Stomach (tissue), 9 donors: ENCODE results near the gene GPBAR1. TPM values are rescaled to one million over a fixed set of nuclear protein-coding genes. Genes with fewer than 3 reads are reported as not detected.

ENCODE experiments used
- DNase-seq, 2 donors: peaks; one replicate each; pipeline versions ENCODE4 v3.0.0 to v3.0.0-alpha.2; 2013 to 2019
- H3K27ac ChIP-seq, 5 donors: fragments of 200-600 bp in 4 of 5; sonication (generic) in 4 of 5; one replicate each; pipeline ENCODE4 v1.5.1; 2013 to 2019; ENCODE audit warnings: mild to moderate bottlenecking in 1 of 5, moderate library complexity in 1 of 5
- H3K27me3 ChIP-seq, 3 donors: fragments of 200-600 bp; sonication (generic); one replicate each; pipeline ENCODE4 v1.5.1; 2017 to 2019; ENCODE audit warnings: mixed run types in 1 of 3
- H3K36me3 ChIP-seq, 4 donors: fragments of 200-600 bp; sonication (generic); 1 replicate in 3 of 4; 2 replicates in 1 of 4; pipeline ENCODE4 v1.5.1; 2016 to 2019
- H3K4me1 ChIP-seq, 4 donors: fragments of 200-600 bp; sonication (generic); one replicate each; pipeline ENCODE4 v1.5.1; 2016 to 2019
- H3K4me3 ChIP-seq, 4 donors: fragments of 200-600 bp; sonication (generic) in 3 of 4; one replicate each; pipeline ENCODE4 v1.5.1; 2016 to 2019; ENCODE audit warnings: mild to moderate bottlenecking in 1 of 4
- H3K9me3 ChIP-seq, 4 donors: fragments of 200-600 bp; sonication (generic); one replicate each; pipeline ENCODE4 v1.5.1; 2016 to 2019
- CTCF ChIP-seq, 7 experiments: fragments of 450-650 bp in 4 of 7; fragments of 200-600 bp in 3 of 7; sonication (generic) in 3 of 7; IDR thresholded peaks; one replicate each; pipeline ENCODE4 v1.5.1; 2016 to 2019; ENCODE audit warnings: antibody characterized with exemption in 7 of 7, control low read depth in 2 of 7, mild to moderate bottlenecking in 1 of 7
- EP300 ChIP-seq: sonication (generic); formaldehyde crosslinking; IDR thresholded peaks from one replicate; pipeline ENCODE4 v1.6.1; 2017; ENCODE audit warnings: antibody characterized with exemption
- POLR2A ChIP-seq, 4 donors: fragments of 450-650 bp; IDR thresholded peaks; one replicate each; pipeline ENCODE4 v1.6.1; 2016; ENCODE audit warnings: antibody characterized with exemption in 4 of 4, control low read depth in 2 of 4, mild to moderate bottlenecking in 1 of 4, moderate library complexity in 1 of 4
- POLR2AphosphoS5 ChIP-seq, 3 donors: sonication (generic); formaldehyde crosslinking; IDR thresholded peaks; one replicate each; pipeline ENCODE4 v1.6.1; 2016; ENCODE audit warnings: antibody characterized with exemption in 3 of 3
- WGBS, 5 donors: extraction: QIAGEN DNeasy Blood & Tissue Kit in 3 of 5; methylation state at CpG; one replicate each; pipeline versions ENCODE4 v1.1.5 to v1.1.7; 2013 to 2018; 5-methylcytosine and 5-hydroxymethylcytosine counted together
- intact Hi-C: fragments of 100-400 bp; cut with DNase I; formaldehyde crosslinking; loops from one replicate; pipeline ENCODE4 v1.15.1; 2023; ENCODE audit warnings: low total_unique reads
- polyA plus RNA-seq, 3 donors: library from polyadenylated mRNA; stranded (reverse); fragments of 200-250 nt; gene quantifications; one replicate each; pipeline ENCODE4 v1.2.3, GENCODE V29; 2013
- total RNA-seq, 5 donors: library from RNA; depleted of rRNA; stranded (reverse); fragments of >200 nt; gene quantifications; one replicate each; pipeline versions ENCODE4 v1.1.0 to v1.2.3, GENCODE V29; 2014 to 2016
- donor health status: healthy with polysubstance abuse.
- donor health status: Bipolar disorder and iron deficiency.
- donor health status: healthy.

GPBAR1 gene
- total and polyA plus RNA-seq, 8 donors, result 0.45 to 4.8 (median 2.2) TPM

- Histone ChIP-seq H3K27ac (peak overlapping the region; percentile 93 to 99 (median 98)), H3K9me3 (no peaks in the 10 kb centered on the region), H3K36me3 (peaks cover 0 to 13% (median 4%) of the 10 kb centered on the region in 4 donors), H3K4me1 (peaks cover 40 to 57% (median 53%) of the 10 kb centered on the region in 4 donors), H3K4me3 (peak overlapping the region; percentile 71 to 96 (median 94)), H3K27me3 (no peaks in the 10 kb centered on the region)
- 0 to 1% (median 1%) methylated on average over 12 to 47 of the region's 47 CpGs for WGBS, 5 donors
- TF ChIP-seq CTCF (IDR thresholded peaks at IDR 0.05), result no peak
- peak in 1 of 3 donors; percentile 26 for TF ChIP-seq POLR2AphosphoS5 (IDR thresholded peaks at IDR 0.05)
- DNase-seq, result peak; percentile 59 to 84
- intact Hi-C loops, result no loop called here
These were observed 43.2 kb upstream of the GPBAR1 start for GRCh38 chr2:218217360-218218267.

GRCh38 chr2:218218268-218219185 is 42.3 kb upstream of the GPBAR1 start:
- H3K27me3 ChIP-seq, result no peaks in the 10 kb centered on the region
- peak overlapping the region; percentile 54 to 99 (median 98) for H3K27ac ChIP-seq
- intact Hi-C loops, result no loop called here
- WGBS, 5 donors, result 4 to 7% (median 7%) methylated on average over 4 of the region's 4 CpGs
- DNase-seq, result peak in 1 of 2 donors; percentile 23
- H3K4me3 ChIP-seq, result peak overlapping the region; percentile 71 to 96 (median 94)
- H3K4me1 ChIP-seq, result peaks cover 45 to 66% (median 62%) of the 10 kb centered on the region in 4 donors
- TF ChIP-seq CTCF (IDR thresholded peaks at IDR 0.05) (no peak), EP300 (no peak), POLR2AphosphoS5 (IDR thresholded peaks at IDR 0.05) (no peak), POLR2A (IDR thresholded peaks at IDR 0.05) (no peak)
- no peaks in the 10 kb centered on the region for H3K9me3 ChIP-seq
- H3K36me3 ChIP-seq, result peaks cover 0 to 13% (median 4%) of the 10 kb centered on the region in 4 donors

GRCh38 chr2:218219934-218220333 is 40.9 kb upstream of the GPBAR1 start:
- Histone ChIP-seq H3K27ac (peak overlapping the region; percentile 59 to 99 (median 98)), H3K4me3 (peak overlapping the region; percentile 71 to 96 (median 94)), H3K27me3 (no peaks in the 10 kb centered on the region), H3K36me3 (peaks cover 0 to 20% (median 15%) of the 10 kb centered on the region in 4 donors), H3K4me1 (peaks cover 53 to 80% (median 74%) of the 10 kb centered on the region in 4 donors), H3K9me3 (no peaks in the 10 kb centered on the region)
- intact Hi-C loops, result no loop called here
- DNase-seq, result no peak
- TF ChIP-seq EP300 (no peak), POLR2A (IDR thresholded peaks at IDR 0.05) (no peak), POLR2AphosphoS5 (IDR thresholded peaks at IDR 0.05) (no peak), CTCF (IDR thresholded peaks at IDR 0.05) (no peak)
- WGBS, 5 donors, result 15 to 54% (median 31%) methylated on average over 2 of the region's 2 CpGs

GRCh38 chr2:218221000-218221399 is 39.8 kb upstream of the GPBAR1 start:
- intact Hi-C loops, result no loop called here

More at GRCh38 chr2:218221000-218221399, 39.8 kb upstream of the GPBAR1 start:
- Histone ChIP-seq H3K4me1 (peaks cover 53 to 87% (median 79%) of the 10 kb centered on the region in 4 donors), H3K27me3 (no peaks in the 10 kb centered on the region), H3K4me3 (peak overlapping the region in 1 of 4 donors; percentile 17), H3K27ac (peak overlapping the region in 3 of 5 donors; percentile 9 to 38 (median 26)), H3K36me3 (peaks cover 3 to 31% (median 25%) of the 10 kb centered on the region in 4 donors), H3K9me3 (no peaks in the 10 kb centered on the region)
- 38 to 50% (median 44%) methylated on average over 5 of the region's 5 CpGs for WGBS, 5 donors
- DNase-seq, result peak in 1 of 2 donors; percentile 36
- TF ChIP-seq CTCF (IDR thresholded peaks at IDR 0.05) (no peak), POLR2A (IDR thresholded peaks at IDR 0.05) (no peak), EP300 (no peak), POLR2AphosphoS5 (IDR thresholded peaks at IDR 0.05) (no peak)
